ENCODE results near the gene ABCC6.
"Not testable (repeated sequence)": the region's sequence is repeated elsewhere in the genome, so short reads cannot be mapped to it uniquely, and the experiment has no call there.

The ABCC6 gene

GRCh38 chr16:16166949-16167348 is 56.3 kb downstream of the ABCC6 start:
- no peak overlapping the region for H3K4me2 ChIP-seq (ENCODE audit: low read length)

GRCh38 chr16:16166085-16166484 is 57.2 kb downstream of the ABCC6 start:
- no peak overlapping the region for H3K4me3 ChIP-seq (ENCODE audit: low read length)
- no peaks in the 10 kb centered on the region for H3K4me1 ChIP-seq (ENCODE audit: control insufficient read depth, insufficient read depth, low read length)
- H3K4me2 ChIP-seq (ENCODE audit: low read length): no peak overlapping the region
- no peak overlapping the region for H3K9ac ChIP-seq (ENCODE audit: low read depth, low read length)
- peaks cover 36% of the 10 kb centered on the region for H3K27me3 ChIP-seq (ENCODE audit: control insufficient read depth, insufficient read depth, low read length)
- no peaks in the 10 kb centered on the region for H3K9me3 ChIP-seq (replicated peaks; ENCODE audit: low read length)
- no peaks in the 10 kb centered on the region for H3K36me3 ChIP-seq (ENCODE audit: insufficient read depth, low read length)

More at GRCh38 chr16:16166949-16167348, 56.3 kb downstream of the ABCC6 start:
- Histone ChIP-seq H3K27me3 (ENCODE audit: control insufficient read depth, insufficient read depth, low read length) (peaks cover 28% of the 10 kb centered on the region), H3K9me3 (replicated peaks; ENCODE audit: low read length) (no peaks in the 10 kb centered on the region), H3K4me1 (ENCODE audit: control insufficient read depth, insufficient read depth, low read length) (no peaks in the 10 kb centered on the region), H3K4me3 (ENCODE audit: low read length) (no peak overlapping the region), H3K36me3 (ENCODE audit: insufficient read depth, low read length) (no peaks in the 10 kb centered on the region), H3K9ac (ENCODE audit: low read depth, low read length) (no peak overlapping the region)

DNA sequence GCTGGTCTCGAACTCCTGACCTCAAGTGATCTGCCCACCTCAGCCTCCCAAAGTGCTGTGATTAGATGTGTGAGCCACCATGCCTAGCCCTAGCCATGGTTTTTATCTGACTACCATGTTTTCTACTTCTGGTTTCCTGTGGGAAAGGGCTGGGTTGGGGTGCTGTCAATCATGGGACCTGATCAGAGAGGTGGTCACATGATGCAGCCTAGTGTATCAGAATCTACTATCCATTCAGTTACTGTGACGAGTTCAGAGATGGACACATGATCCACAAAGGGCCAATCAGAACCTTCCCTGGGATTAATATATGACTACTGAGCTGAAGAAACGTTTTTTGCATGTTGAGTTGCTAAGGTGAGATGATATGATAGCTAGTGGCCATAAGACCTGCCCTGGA is 59.1 kb downstream of the ABCC6 start:
- no peak overlapping the region for H3K4me2 ChIP-seq (ENCODE audit: low read length)
- peaks cover 37% of the 10 kb centered on the region for H3K27me3 ChIP-seq (ENCODE audit: control insufficient read depth, insufficient read depth, low read length)
- no peaks in the 10 kb centered on the region for H3K9me3 ChIP-seq (replicated peaks; ENCODE audit: low read length)
- H3K4me3 ChIP-seq (ENCODE audit: low read length): no peak overlapping the region
- no peak overlapping the region for H3K9ac ChIP-seq (ENCODE audit: low read depth, low read length)
- H3K4me1 ChIP-seq (ENCODE audit: control insufficient read depth, insufficient read depth, low read length): no peaks in the 10 kb centered on the region
- no peaks in the 10 kb centered on the region for H3K36me3 ChIP-seq (ENCODE audit: insufficient read depth, low read length)

DNA sequence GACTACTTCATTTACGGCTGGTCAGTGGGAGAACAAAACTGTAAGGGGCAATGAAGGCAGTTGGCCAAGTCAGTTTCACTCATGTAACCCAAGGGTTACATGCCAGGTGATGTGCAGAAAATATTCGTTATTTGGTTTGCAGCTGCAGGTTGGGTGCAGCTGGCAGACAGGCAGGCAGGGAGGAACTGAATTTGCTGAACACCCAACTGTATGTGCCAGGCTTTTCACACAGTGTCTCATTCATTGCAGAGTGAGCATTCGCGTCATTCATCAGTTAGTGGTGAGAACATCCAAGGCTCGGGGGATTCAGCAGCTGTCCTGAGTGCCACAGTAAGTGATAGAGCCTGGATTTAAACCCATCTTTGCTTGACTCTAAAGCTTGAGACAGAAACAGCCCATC is 59.7 kb downstream of the ABCC6 start:
- H3K4me2 ChIP-seq (ENCODE audit: low read length): no peak overlapping the region
- peaks cover 6% of the 10 kb centered on the region for H3K9me3 ChIP-seq (replicated peaks; ENCODE audit: low read length)
- H3K4me1 ChIP-seq (ENCODE audit: control insufficient read depth, insufficient read depth, low read length): no peaks in the 10 kb centered on the region
- H3K36me3 ChIP-seq (ENCODE audit: insufficient read depth, low read length): no peaks in the 10 kb centered on the region
- H3K9ac ChIP-seq (ENCODE audit: low read depth, low read length): no peak overlapping the region
- peaks cover 37% of the 10 kb centered on the region for H3K27me3 ChIP-seq (ENCODE audit: control insufficient read depth, insufficient read depth, low read length)
- H3K4me3 ChIP-seq (ENCODE audit: low read length): no peak overlapping the region

GRCh38 chr16:16163109-16163508 is 60.2 kb downstream of the ABCC6 start:
- Histone ChIP-seq H3K9me3 (replicated peaks; ENCODE audit: low read length) (peaks cover 9% of the 10 kb centered on the region), H3K9ac (ENCODE audit: low read depth, low read length) (no peak overlapping the region), H3K36me3 (ENCODE audit: insufficient read depth, low read length) (no peaks in the 10 kb centered on the region), H3K27me3 (ENCODE audit: control insufficient read depth, insufficient read depth, low read length) (peaks cover 37% of the 10 kb centered on the region), H3K4me2 (ENCODE audit: low read length) (no peak overlapping the region), H3K4me3 (ENCODE audit: low read length) (no peak overlapping the region), H3K4me1 (ENCODE audit: control insufficient read depth, insufficient read depth, low read length) (no peaks in the 10 kb centered on the region)

DNA sequence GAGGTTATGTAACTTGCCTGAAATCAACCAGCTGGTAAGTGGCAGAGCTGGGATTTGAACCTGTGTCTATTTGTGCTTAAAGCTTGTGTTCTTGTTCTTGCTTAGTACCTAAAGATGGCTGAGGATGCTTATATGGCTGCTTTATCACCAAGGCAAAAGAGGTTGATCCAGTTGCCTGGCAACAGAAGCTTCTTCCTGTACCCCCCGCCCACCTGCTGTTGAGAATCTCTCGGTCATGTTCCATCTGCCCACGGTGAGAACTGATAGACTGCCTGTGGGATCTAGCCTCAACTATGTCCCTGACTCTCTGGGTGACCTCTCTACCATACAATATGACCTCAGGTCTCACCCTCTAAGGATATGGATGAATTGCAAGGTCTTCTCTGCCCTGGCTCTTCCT is 60.7 kb downstream of the ABCC6 start:
- Histone ChIP-seq H3K27me3 (ENCODE audit: control insufficient read depth, insufficient read depth, low read length) (peaks cover 37% of the 10 kb centered on the region), H3K9me3 (replicated peaks; ENCODE audit: low read length) (peaks cover 9% of the 10 kb centered on the region), H3K4me3 (ENCODE audit: low read length) (no peak overlapping the region), H3K4me1 (ENCODE audit: control insufficient read depth, insufficient read depth, low read length) (no peaks in the 10 kb centered on the region), H3K36me3 (ENCODE audit: insufficient read depth, low read length) (no peaks in the 10 kb centered on the region), H3K4me2 (ENCODE audit: low read length) (no peak overlapping the region), H3K9ac (ENCODE audit: low read depth, low read length) (no peak overlapping the region)

DNA sequence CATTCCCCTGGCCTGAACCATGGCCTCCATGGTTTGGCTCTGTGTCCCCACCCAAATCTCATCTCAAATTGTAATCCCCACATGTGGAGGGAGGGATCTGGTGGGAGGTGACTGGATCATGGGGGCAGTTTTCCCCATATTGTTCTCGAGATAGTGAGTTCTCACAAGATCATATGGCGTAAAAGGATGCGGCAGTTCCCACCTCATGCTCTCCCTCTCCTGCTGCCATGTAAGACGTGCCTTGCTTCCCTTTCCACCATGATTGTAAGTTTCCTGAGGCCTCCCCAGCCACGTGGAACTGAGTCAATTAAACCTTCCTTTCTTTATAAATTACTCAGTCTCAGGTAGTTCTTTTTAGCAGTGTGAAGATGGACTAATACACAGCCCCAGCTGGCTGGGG is 61.5 kb downstream of the ABCC6 start:
- H3K4me1 ChIP-seq (ENCODE audit: control insufficient read depth, insufficient read depth, low read length); H3K9me3 ChIP-seq (replicated peaks; ENCODE audit: low read length); H3K4me3 ChIP-seq (ENCODE audit: low read length); H3K4me2 ChIP-seq (ENCODE audit: low read length); H3K36me3 ChIP-seq (ENCODE audit: insufficient read depth, low read length); H3K9ac ChIP-seq (ENCODE audit: low read depth, low read length): not testable (repeated sequence)
- H3K27me3 ChIP-seq (ENCODE audit: control insufficient read depth, insufficient read depth, low read length): peaks cover 37% of the 10 kb centered on the region

DNA sequence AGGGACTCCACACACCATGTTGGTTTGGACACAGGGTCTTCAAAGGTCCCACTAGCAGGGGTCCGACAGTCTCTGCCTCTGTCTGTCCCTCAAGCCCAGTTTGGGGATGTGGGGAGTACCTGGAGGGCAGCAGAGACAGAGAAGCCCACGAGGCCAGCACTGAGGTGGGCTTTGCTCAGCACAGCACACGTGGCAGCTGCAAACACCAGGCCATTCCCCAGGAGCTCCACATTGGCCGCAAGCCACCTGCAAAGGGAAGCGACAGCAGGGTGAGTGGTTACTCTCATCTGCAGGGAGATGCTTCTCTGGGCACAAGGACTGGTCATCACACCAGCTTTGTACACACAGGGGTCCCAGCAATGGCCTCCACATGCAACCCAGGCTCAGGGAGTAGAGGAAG is 62.0 kb downstream of the ABCC6 start:
- peaks cover 9% of the 10 kb centered on the region for H3K9me3 ChIP-seq (replicated peaks; ENCODE audit: low read length)
- no peak overlapping the region for H3K4me2 ChIP-seq (ENCODE audit: low read length)
- H3K4me1 ChIP-seq (ENCODE audit: control insufficient read depth, insufficient read depth, low read length): no peaks in the 10 kb centered on the region
- no peak overlapping the region for H3K9ac ChIP-seq (ENCODE audit: low read depth, low read length)
- peaks cover 37% of the 10 kb centered on the region for H3K27me3 ChIP-seq (ENCODE audit: control insufficient read depth, insufficient read depth, low read length)
- H3K4me3 ChIP-seq (ENCODE audit: low read length): no peak overlapping the region
- no peaks in the 10 kb centered on the region for H3K36me3 ChIP-seq (ENCODE audit: insufficient read depth, low read length)

- H3K4me3 ChIP-seq (ENCODE audit: low read length): no peak overlapping the region
- no peak overlapping the region for H3K9ac ChIP-seq (ENCODE audit: low read depth, low read length)
- no peak overlapping the region for H3K4me2 ChIP-seq (ENCODE audit: low read length)
- peaks cover 9% of the 10 kb centered on the region for H3K9me3 ChIP-seq (replicated peaks; ENCODE audit: low read length)
- no peaks in the 10 kb centered on the region for H3K36me3 ChIP-seq (ENCODE audit: insufficient read depth, low read length)
- H3K27me3 ChIP-seq (ENCODE audit: control insufficient read depth, insufficient read depth, low read length): peaks cover 34% of the 10 kb centered on the region
- no peaks in the 10 kb centered on the region for H3K4me1 ChIP-seq (ENCODE audit: control insufficient read depth, insufficient read depth, low read length)
Observed at GRCh38 chr16:16159662-16160061, 63.6 kb downstream of the ABCC6 start.

DNA sequence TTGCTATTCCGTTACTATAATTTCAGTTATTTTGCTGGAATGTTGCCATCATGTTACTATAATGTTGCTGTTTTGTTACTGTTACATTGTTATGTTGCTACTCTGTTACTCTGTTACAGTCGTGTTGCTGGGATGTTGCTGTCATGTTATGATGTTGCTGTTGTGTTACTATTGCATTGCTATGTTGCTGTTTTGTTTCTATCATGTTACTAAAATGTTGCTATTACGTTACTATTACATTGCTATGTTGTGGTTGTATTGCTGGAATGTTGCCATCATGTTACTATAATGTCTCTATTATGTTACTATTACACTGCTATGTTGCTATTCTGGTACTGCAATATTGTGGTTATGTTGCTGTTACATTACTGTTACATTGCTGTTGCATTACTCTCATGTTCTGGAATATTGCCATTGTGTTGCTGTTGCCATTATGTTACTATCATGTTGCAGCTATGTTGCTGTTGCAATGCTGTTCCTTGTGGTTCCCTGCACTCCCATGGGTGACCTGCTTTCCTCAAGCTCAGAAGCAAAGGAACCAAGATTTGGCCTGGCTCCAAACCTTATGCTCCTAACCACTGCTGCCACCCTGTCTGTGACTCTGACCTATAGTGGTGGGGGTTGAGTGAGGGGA is 64.4 kb downstream of the ABCC6 start:
- Histone ChIP-seq H3K27me3 (ENCODE audit: control insufficient read depth, insufficient read depth, low read length) (peaks cover 26% of the 10 kb centered on the region), H3K4me1 (ENCODE audit: control insufficient read depth, insufficient read depth, low read length) (no peaks in the 10 kb centered on the region), H3K9me3 (replicated peaks; ENCODE audit: low read length) (peaks cover 9% of the 10 kb centered on the region), H3K36me3 (ENCODE audit: insufficient read depth, low read length) (no peaks in the 10 kb centered on the region), H3K4me2 (ENCODE audit: low read length) (no peak overlapping the region), H3K9ac (ENCODE audit: low read depth, low read length) (no peak overlapping the region), H3K4me3 (ENCODE audit: low read length) (no peak overlapping the region)

- no peak overlapping the region for H3K4me3 ChIP-seq (ENCODE audit: low read length)
- no peak overlapping the region for H3K9ac ChIP-seq (ENCODE audit: low read depth, low read length)
- peaks cover 9% of the 10 kb centered on the region for H3K9me3 ChIP-seq (replicated peaks; ENCODE audit: low read length)
- H3K27me3 ChIP-seq (ENCODE audit: control insufficient read depth, insufficient read depth, low read length): peaks cover 20% of the 10 kb centered on the region
- no peaks in the 10 kb centered on the region for H3K36me3 ChIP-seq (ENCODE audit: insufficient read depth, low read length)
- H3K4me1 ChIP-seq (ENCODE audit: control insufficient read depth, insufficient read depth, low read length): no peaks in the 10 kb centered on the region
- no peak overlapping the region for H3K4me2 ChIP-seq (ENCODE audit: low read length)
Observed at GRCh38 chr16:16158082-16158658, 65.1 kb downstream of the ABCC6 start.

GRCh38 chr16:16157166-16157565 is 66.1 kb downstream of the ABCC6 start:
- H3K27me3 ChIP-seq (ENCODE audit: control insufficient read depth, insufficient read depth, low read length): peaks cover 11% of the 10 kb centered on the region
- H3K4me3 ChIP-seq (ENCODE audit: low read length): no peak overlapping the region

More at GRCh38 chr16:16157166-16157565, 66.1 kb downstream of the ABCC6 start:
- H3K4me2 ChIP-seq (ENCODE audit: low read length): no peak overlapping the region
- H3K9me3 ChIP-seq (replicated peaks; ENCODE audit: low read length): peaks cover 9% of the 10 kb centered on the region
- H3K4me1 ChIP-seq (ENCODE audit: control insufficient read depth, insufficient read depth, low read length): no peaks in the 10 kb centered on the region
- no peaks in the 10 kb centered on the region for H3K36me3 ChIP-seq (ENCODE audit: insufficient read depth, low read length)
- no peak overlapping the region for H3K9ac ChIP-seq (ENCODE audit: low read depth, low read length)
